HEK293T (cell line): ENCODE data around the gene ANKRD66.

Experiments
- BHLHE40 ChIP-seq: fragments of 450-650 bp; IDR thresholded peaks from 2 replicates; pipeline ENCODE4 v1.6.1; 2016; ENCODE audit warnings: mild to moderate bottlenecking, moderate library complexity, borderline replicate concordance
- FOXM1 ChIP-seq: fragments of 450-650 bp; IDR thresholded peaks from 2 replicates; pipeline ENCODE4 v1.6.1; 2017; ENCODE audit warnings: mild to moderate bottlenecking, borderline replicate concordance
- NFRKB ChIP-seq: fragments of 450-650 bp; IDR thresholded peaks from 2 replicates; pipeline ENCODE4 v1.6.1; 2016; ENCODE audit warnings: mild to moderate bottlenecking, moderate library complexity
- SP1 ChIP-seq: fragments of 450-650 bp; IDR thresholded peaks from 2 replicates; pipeline ENCODE4 v1.6.1; 2017
- SUZ12 ChIP-seq: fragments of 450-650 bp; IDR thresholded peaks from 2 replicates; pipeline ENCODE4 v1.6.1; 2016; ENCODE audit warnings: mild to moderate bottlenecking

- TF ChIP-seq FOXM1 (no peak), SP1 (no peak), BHLHE40 (no peak), SUZ12 (no peak), NFRKB (no peak)
Observed at GRCh38 chr6:46734867-46735719, 11.6 kb upstream of the ANKRD66 start, which contains the start of gene PLA2G7.
